GM12878 (cell line): ENCODE data around the gene COX6B2.

Experiments used
- BHLHE40 ChIP-seq, 2 experiments: fragments of 450-650 bp in 1 of 2; IDR thresholded peaks; 2 replicates each; pipeline ENCODE4 v1.6.1; 2011 to 2017; ENCODE audit warnings: low read depth in 2 of 2, borderline replicate concordance in 1 of 2, improper control_type of control experiment in 1 of 2, low read length in 1 of 2, mild to moderate bottlenecking in 1 of 2
- CBFB ChIP-seq: IDR thresholded peaks from 2 replicates; pipeline ENCODE4 v1.6.1; 2016; ENCODE audit warnings: antibody characterized with exemption, low read depth
- CEBPZ ChIP-seq: fragments of 150-350 bp; IDR thresholded peaks from 2 replicates; pipeline ENCODE4 v1.6.1; 2016; ENCODE audit warnings: low read depth, low read length
- CHD4 ChIP-seq: fragments of 200-600 bp; sonication (generic); IDR thresholded peaks from 2 replicates; pipeline ENCODE4 v1.6.1; 2016; ENCODE audit warnings: mild to moderate bottlenecking
- CTCF ChIP-seq, 3 experiments: IDR thresholded peaks in 2 of 3; conservative IDR thresholded peaks in 1 of 3; 2 replicates each; pipeline ENCODE4 v1.5.1; 2011; ENCODE audit warnings: low read depth in 3 of 3, low read length in 3 of 3, mild to moderate bottlenecking in 3 of 3, control low read depth in 2 of 3, moderate library complexity in 2 of 3, inconsistent platforms in 1 of 3, mixed read lengths in 1 of 3; ENCODE audit not compliant: control insufficient read depth in 2 of 3, insufficient read depth in 1 of 3; ENCODE audit errors: extremely low read depth in 1 of 3
- E2F8 ChIP-seq: fragments of 450-650 bp; IDR thresholded peaks from 2 replicates; pipeline ENCODE4 v1.6.1; 2018; ENCODE audit warnings: mild to moderate bottlenecking, low read depth, moderate library complexity; ENCODE audit not compliant: partially characterized antibody
- EGR1 ChIP-seq, 2 experiments: IDR thresholded peaks; 1 replicate in 1 of 2; 2 replicates in 1 of 2; pipeline ENCODE4 v1.6.1; 2011 to 2012; ENCODE audit warnings: low read depth in 2 of 2, low read length in 2 of 2, borderline replicate concordance in 1 of 2, mild to moderate bottlenecking in 1 of 2, moderate library complexity in 1 of 2
- HDAC6 ChIP-seq: fragments of 200-600 bp; sonication (generic); IDR thresholded peaks from one replicate; pipeline ENCODE4 v1.8.0; 2017; ENCODE audit warnings: antibody characterized with exemption; ENCODE audit not compliant: unreplicated experiment
- MYC ChIP-seq: IDR thresholded peaks from 2 replicates; pipeline ENCODE4 v1.6.1; 2011; ENCODE audit warnings: mild to moderate bottlenecking, low read length, moderate library complexity, inconsistent platforms; ENCODE audit not compliant: insufficient read depth, insufficient replicate concordance, insufficient read length, severe bottlenecking
- NFYB ChIP-seq: IDR thresholded peaks from 2 replicates; pipeline ENCODE4 v1.6.1; 2011; ENCODE audit warnings: low read depth, mild to moderate bottlenecking, low read length, improper control_type of control experiment, moderate library complexity; ENCODE audit not compliant: insufficient read depth
- NRF1 ChIP-seq: conservative IDR thresholded peaks from 2 replicates; pipeline ENCODE4 v1.6.1; 2011; ENCODE audit warnings: mild to moderate bottlenecking, low read depth, low read length, improper control_type of control experiment
- POLR2AphosphoS5 ChIP-seq: IDR thresholded peaks from 2 replicates; pipeline ENCODE4 v1.6.1; 2011; ENCODE audit warnings: mild to moderate bottlenecking, low read length, inconsistent platforms
- REST ChIP-seq: IDR thresholded peaks from 2 replicates; pipeline ENCODE4 v1.6.1; 2012; ENCODE audit warnings: mild to moderate bottlenecking, low read depth, low read length

- TF ChIP-seq HDAC6 (no peak), CHD4 (no peak), E2F8 (no peak), CTCF (IDR thresholded peaks at IDR 0.05 in 2 of 3, conservative IDR thresholded peaks at IDR 0.05 in 1 of 3; ENCODE audit: control insufficient read depth in 2 of 3, extremely low read depth in 1 of 3, insufficient read depth in 1 of 3, low read depth in 3 of 3, low read length in 3 of 3) (no peak), REST (no peak), CBFB (no peak), CEBPZ (no peak), EGR1 (IDR thresholded peaks at IDR 0.05; ENCODE audit: borderline replicate concordance in 1 of 2, low read depth in 2 of 2, low read length in 2 of 2) (no peak), POLR2AphosphoS5 (no peak), BHLHE40 (IDR thresholded peaks at IDR 0.05; ENCODE audit: borderline replicate concordance in 1 of 2, low read depth in 2 of 2, low read length in 1 of 2) (no peak), NRF1 (no peak), MYC (no peak), NFYB (no peak)
These were observed 6.0 kb downstream of the COX6B2 start for GRCh38 chr19:55348317-55349034.
